AG08395 (cell line): ENCODE data around the gene SHB.

Experiments
- DNase-seq: peaks from one replicate; pipeline ENCODE4 v3.0.0; 2012; ENCODE audit warnings: mixed read lengths, low spot score

Gene SHB

DNA sequence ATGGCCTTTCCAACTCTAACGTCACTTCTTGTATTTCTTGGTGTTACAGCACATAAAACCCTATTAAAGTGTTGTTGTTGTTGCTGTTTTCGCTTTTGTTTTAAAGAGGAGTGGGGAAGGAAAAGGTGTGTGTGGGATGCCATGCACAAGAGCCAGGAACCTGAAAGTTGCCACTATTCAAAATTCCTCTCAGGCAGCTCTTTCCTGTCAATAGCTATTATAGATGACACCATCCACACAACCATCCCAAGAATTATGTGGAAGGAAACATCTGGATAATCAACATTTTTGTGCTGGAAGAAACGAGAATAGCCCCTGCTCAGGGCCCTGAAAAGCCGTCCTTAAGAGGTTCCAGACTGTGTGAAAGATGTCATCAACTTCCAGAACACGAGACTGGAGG lies 79.3 kb downstream of the SHB start:
- DNase-seq, result no peak

DNA sequence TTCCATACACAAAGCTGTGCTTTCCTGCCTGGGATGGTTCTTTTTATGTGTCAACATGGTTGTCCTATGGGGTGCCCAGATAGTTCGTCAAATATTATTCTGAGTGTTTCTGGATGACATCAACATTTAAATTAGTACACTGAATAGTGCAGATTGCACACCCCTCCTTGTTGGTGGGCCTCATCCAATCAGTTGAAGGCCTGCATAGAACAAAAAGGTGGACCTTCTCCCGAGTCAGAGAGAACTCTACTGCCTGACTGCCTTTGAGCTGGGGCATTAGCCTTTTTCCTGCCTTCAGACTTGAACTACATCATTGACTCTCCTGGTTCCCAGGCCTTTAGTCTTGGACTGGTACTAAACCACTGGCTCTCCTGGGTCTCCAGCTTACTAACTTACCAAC lies 80.4 kb downstream of the SHB start:
- no peak for DNase-seq

GRCh38 chr9:37988041-37988440 lies 81.0 kb downstream of the SHB start:
- DNase-seq, result no peak

- DNase-seq, result no peak
These were observed 81.5 kb downstream of the SHB start for GRCh38 chr9:37987467-37987981.

GRCh38 chr9:37986771-37987258 lies 82.2 kb downstream of the SHB start:
- no peak for DNase-seq

DNA sequence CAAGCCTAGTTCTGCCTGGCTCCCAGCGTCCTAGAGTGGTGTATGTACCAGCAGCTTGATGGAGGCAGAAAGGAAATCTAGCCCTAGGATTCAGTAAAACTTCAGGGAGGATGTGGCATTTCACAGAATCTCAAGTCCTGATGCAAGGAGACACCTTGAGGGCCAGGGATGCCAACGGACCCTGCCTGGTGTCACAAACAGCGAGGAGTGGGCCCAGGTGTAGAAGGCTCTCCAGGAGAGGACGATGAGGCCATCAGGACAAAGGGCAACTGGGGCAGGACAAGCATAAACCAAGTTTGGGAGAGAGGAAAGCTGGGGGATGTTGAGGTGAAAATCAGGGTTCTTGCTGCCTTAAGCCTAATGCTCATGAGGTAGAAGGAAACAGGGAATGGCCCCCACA lies 83.0 kb downstream of the SHB start:
- no peak for DNase-seq

DNA sequence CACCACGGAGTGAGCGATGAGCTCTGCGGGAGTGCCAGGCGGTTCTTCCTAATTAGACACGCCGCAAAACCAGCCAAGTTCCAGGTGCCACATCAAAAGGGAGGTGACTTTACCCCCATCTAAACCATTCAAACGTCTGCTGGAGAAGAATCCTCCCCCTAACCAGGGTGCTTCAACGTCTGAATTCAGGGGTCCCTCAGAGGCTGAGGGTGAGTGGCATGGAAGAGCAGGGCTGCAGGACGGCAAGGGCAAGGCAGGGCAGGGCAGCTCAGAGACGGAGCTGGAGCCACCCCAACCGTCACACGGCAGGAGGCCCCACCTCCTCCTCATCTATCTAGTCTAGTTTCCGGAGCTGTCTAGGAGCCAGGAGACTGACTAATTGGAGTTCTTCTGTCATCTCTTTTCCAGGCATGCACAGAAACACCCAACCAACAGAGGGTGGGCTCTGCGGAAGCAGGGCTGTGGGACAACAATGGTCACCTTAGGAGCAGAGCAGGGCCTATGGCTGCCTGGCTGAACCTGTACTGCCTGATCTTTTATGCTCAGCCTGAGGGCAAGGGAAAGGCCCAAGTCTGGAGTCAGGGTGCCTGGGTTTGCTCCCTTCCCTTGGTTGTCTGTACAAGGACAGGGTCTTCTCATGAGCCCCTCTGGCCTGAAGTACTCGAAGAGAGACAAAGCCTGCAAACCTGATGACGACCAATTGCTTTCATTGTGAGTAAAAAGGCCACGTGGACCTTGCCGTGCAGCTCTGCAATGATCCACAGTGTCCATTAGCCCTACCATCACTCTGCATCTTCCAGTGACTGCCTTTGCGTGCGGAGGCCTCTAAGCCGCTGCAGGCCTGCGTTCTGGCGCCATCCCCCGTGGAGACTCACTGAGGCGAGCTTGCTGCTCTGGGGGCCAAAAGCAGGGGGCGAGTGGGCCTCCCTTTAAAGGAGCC lies 84.1 kb downstream of the SHB start:
- peak; percentile 91 for DNase-seq

GRCh38 chr9:37984278-37984671 lies 84.8 kb downstream of the SHB start:
- no peak for DNase-seq

DNA sequence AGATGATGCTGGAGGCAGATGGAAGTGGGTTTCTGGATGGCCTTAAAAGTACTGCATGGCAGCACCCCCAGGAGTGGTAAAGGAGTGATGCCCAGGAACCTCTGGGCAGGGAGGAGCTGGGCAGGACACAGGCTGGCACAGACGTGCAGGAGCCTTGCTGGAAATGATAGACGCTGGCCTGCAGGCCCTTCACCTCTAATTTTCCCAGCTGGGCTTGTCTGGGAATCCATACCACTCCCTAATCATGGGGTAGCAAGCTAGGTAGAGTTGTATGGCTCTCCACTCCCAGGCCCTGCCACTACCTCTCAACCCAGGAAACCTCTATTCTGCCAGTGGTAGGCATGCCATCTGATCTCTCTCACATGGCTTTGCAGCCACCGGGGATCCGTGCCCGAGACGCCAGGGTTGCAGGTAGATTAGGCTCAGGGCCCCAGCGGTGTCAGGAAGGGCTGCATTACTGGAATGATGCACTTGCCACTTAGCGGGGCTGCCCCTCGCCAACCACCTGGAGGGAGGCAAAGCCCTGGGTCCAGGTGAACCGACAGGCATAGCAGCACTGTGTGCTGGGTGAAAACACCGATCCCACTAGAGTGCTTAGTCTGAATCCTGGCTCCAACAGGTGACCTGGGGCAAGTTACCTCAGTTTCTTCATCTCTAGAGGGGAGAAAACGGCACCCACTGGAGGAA lies 85.5 kb downstream of the SHB start:
- no peak for DNase-seq

DNA sequence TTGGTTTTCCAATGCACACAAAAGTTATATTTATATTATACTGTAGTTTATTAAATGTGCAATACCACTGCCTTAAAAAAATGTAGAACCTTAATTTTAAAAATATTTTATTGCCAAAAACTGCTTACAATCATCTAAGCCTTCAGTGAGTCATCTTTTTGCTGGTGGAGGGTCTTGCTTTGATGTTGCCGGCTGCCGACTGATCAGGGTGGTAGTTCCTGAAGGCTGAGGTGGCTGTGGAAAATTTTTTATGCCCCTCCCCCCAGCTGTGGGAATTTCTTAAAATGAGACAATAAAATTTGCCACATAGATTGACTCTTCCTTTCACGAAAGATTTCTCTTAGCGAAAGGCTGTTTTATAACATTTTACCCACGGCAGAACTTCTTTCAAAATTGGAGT lies 89.2 kb downstream of the SHB start:
- no peak for DNase-seq

- DNase-seq, result no peak
These were observed 90.0 kb downstream of the SHB start for GRCh38 chr9:37978983-37979382.

GRCh38 chr9:37978481-37978864 lies 90.6 kb downstream of the SHB start:
- DNase-seq, result no peak

DNA sequence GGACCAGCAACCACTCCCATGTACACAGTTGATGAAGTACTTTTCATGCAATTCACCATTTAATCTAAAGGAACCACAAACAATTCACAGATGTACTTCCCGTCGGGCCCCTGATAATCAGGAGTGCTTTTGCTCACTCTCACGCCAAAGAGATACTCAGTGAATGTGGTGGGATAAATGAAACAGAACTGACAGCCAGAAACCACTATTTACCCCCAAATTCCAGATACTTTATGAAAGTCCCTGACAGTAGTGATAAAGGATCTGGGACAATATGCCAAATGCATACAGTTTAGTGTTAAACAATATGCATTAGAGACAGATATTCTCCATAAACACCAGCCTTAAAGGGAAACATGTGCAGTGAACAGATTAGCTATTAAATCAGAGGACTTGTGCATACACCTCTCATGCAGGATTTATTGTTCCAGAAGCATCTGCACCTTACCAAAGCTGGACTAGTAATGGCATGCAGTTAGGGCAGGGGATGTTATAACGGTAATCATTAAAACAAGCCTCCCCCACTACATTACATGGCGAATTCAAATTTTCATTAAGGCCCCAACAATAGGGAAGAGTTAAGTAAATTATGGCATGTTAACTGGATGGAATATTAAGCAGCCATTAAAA lies 91.1 kb downstream of the SHB start:
- no peak for DNase-seq

- peak; percentile 78 for DNase-seq
These were observed 92.1 kb downstream of the SHB start for GRCh38 chr9:37976714-37977477.

DNA sequence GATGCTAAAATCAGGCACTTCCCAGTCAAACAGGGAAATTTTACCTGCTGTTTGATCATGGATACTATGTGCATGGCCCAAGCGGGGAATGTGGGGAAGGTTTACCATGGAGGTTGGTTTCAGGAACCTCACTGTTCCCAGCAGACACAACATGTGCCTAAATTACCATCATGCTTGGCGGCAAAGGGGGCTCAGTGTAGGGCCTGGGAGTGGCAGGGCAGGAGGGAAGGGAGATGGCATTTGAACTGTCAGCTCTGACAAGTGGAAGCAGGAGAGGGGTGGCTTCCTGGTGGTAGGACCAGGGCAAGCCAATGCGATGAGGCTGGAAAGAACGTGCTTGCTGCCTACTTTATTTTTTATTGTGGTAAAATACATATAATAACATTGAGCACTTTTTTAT lies 93.4 kb downstream of the SHB start:
- no peak for DNase-seq

GRCh38 chr9:37974506-37975173 lies 94.4 kb downstream of the SHB start:
- no peak for DNase-seq

- DNase-seq, result no peak
These were observed 96.6 kb downstream of the SHB start for GRCh38 chr9:37972351-37972848.

DNA sequence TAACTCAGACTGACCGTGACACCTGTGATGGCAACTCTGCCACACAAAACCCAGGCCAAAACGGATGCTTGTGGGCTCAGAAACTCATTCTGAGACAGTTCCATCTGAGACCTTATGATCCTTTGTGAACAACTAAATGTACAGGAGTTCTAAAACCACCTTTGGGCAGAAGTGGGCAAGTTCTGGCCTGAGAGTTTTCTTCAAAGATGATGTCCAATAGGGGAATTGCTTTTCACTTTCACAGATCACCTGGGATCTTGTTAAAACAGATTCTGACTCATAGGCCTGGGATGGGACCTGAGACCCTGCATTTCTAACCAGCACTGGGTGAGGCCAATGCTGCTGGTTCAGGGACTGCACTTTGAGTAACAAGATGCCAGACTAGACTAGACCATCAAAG lies 97.3 kb downstream of the SHB start:
- DNase-seq, result no peak

- DNase-seq, result no peak
These were observed 97.9 kb downstream of the SHB start for GRCh38 chr9:37971108-37971459.

DNA sequence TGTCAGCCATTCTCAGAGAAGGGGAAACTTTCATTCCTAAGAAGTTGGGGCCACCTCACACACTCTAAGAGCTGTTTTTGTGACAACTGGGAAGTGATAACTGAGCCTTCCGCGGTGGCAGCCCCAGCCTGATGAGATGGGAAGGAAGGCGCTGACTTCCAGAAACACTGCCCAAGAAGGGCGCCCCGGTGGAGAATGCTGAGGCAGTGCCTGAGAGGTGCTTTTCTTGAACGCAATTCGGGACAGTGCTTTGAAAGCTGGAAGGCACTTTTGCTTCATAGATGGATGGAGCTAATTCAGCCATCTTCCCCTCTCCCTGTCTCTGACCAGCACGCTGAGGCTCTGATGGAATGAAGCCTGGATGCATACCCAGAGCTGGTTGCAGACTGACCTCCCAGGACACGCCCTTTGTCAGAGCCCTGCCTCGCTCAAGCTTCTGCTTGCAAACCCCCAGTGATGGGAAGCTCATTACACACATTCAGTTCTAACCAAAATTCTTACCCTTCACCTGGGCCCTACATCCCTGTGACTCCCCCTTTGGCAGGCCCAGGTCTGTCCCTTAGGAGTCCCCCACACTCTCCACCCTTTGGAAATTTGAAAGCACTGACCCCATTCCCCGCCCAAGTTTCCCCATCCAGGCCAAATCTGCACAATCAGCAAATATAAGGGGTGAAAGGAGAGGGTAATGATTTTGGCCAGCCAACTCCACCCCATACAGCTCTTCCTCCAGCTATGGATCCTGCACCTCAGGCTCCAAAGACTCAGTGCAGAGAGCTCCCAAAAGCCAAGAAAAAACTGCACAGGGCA lies 98.5 kb downstream of the SHB start:
- DNase-seq, result no peak
